SJSA1 (cell line): ENCODE results near the gene FREM2. TPM values are rescaled to one million over a fixed set of nuclear protein-coding genes. Genes with fewer than 3 reads are reported as not detected.

Experiments
- DNase-seq, 2 experiments: peaks; one replicate each; pipeline ENCODE4 v3.0.0-alpha.2; 2015 to 2020; ENCODE audit warnings: low spot score in 2 of 2, low read depth in 1 of 2
- H3K27ac ChIP-seq: fragments of 250-450 bp; sonication (Bioruptor Pico); 2 replicates; pipeline ENCODE4 v1.5.1; 2020; ENCODE audit warnings: mild to moderate bottlenecking, moderate library complexity
- H3K27me3 ChIP-seq: fragments of 250-450 bp; sonication (Bioruptor Pico); replicated peaks from 2 replicates; pipeline ENCODE4 v1.5.1; 2020; ENCODE audit warnings: mild to moderate bottlenecking, moderate library complexity
- H3K36me3 ChIP-seq: fragments of 250-450 bp; sonication (Bioruptor Pico); 2 replicates; pipeline ENCODE4 v1.5.1; 2020; ENCODE audit warnings: mild to moderate bottlenecking
- H3K4me1 ChIP-seq: fragments of 250-450 bp; sonication (Bioruptor Pico); replicated peaks from 2 replicates; pipeline ENCODE4 v1.6.1; 2021; ENCODE audit warnings: mild to moderate bottlenecking
- H3K4me3 ChIP-seq: fragments of 250-450 bp; sonication (Bioruptor Pico); 2 replicates; pipeline ENCODE4 v1.5.1; 2020; ENCODE audit warnings: mild to moderate bottlenecking
- H3K9me3 ChIP-seq: fragments of 250-450 bp; sonication (Bioruptor Pico); replicated peaks from 2 replicates; pipeline ENCODE4 v1.5.1; 2020; ENCODE audit warnings: mild to moderate bottlenecking
- total RNA-seq: library from RNA; depleted of rRNA; stranded (reverse); fragments of >200 nt; shearing (Covaris generic); gene quantifications from 2 replicates; pipeline ENCODE4 v1.2.3, GENCODE V29; 2014

FREM2 gene
- total RNA-seq, 1 experiment from 2014 or later: not detected

DNA sequence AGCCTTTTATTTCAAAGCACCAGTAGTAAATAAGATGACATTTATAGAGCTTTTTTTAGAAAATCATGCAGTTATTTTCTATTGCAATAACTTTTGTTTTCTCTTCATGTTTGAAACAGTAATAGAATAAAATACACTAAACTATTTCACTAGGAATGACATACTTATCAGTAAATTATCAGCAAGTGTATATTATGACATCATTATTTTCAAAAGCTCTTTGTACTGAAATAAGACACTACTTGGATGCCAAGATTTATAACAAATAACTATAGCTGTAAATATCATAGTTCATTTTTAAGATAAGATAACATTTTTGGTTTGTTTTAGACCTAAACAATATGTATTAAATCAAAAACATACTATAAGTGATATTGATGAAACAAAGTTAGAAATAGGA is 246.9 kb downstream of the FREM2 start:
- Histone ChIP-seq H3K4me1 (no peaks in the 10 kb centered on the region), H3K27me3 (no peaks in the 10 kb centered on the region), H3K27ac (no peak overlapping the region), H3K36me3 (no peaks in the 10 kb centered on the region), H3K9me3 (no peaks in the 10 kb centered on the region), H3K4me3 (no peak overlapping the region)
- no peak for DNase-seq
